Measurements from ENCODE around the gene CYB561D1.

- TF ChIP-seq CTCF (IDR thresholded peaks at IDR 0.05) (no peak), POLR2AphosphoS5 (IDR thresholded peaks at IDR 0.05) (no peak), POLR2A (IDR thresholded peaks at IDR 0.05) (no peak)
Measured at GRCh38 chr1:109509176-109510134, 15.6 kb downstream of the CYB561D1 start, which contains the start of gene AMIGO1.

All from breast epithelium (tissue), 3 donors.